Testis (tissue), 2 donors: ENCODE measurements around the gene BTN2A1.
"Not testable (repeated sequence)": the region's sequence is repeated elsewhere in the genome, so short reads cannot be mapped to it uniquely, and the experiment has no call there.

Source experiments
- POLR2A ChIP-seq: fragments of 450-650 bp; IDR thresholded peaks from one replicate; pipeline ENCODE4 v1.6.1; 2017; ENCODE audit warnings: antibody characterized with exemption, mild to moderate bottlenecking, moderate library complexity
- TF ChIP-seq, protein P1 (sequence below), 3 experiments: fragments of 450-650 bp in 2 of 3; fragments of 200-600 bp in 1 of 3; sonication (generic) in 1 of 3; IDR thresholded peaks; one replicate each; pipeline ENCODE4 v1.5.1; 2016 to 2019; ENCODE audit warnings: antibody characterized with exemption in 3 of 3, mild to moderate bottlenecking in 2 of 3, moderate library complexity in 1 of 3

DNA sequence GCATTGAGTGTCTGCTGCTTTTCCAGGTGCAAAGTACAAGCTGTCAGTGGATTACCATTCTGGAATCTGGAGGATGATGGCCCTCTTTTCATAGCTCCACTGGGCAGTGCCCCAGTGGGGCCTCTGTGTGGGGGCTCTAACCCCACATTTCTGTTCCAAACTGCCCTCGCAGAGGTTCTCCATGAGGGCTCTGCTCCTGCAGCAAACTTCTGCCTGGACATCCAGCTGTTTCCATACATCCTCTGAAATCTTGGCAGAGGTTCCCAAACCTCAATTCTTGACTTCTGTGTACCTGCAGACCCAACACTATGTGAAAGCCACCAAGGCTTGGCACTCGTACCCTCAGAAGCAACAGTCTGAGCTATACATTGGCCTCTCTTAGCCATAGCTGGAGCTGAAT lies 39.7 kb upstream of the BTN2A1 start:
- TF ChIP-seq POLR2A, result not testable (repeated sequence)
- TF ChIP-seq, protein P1, sequence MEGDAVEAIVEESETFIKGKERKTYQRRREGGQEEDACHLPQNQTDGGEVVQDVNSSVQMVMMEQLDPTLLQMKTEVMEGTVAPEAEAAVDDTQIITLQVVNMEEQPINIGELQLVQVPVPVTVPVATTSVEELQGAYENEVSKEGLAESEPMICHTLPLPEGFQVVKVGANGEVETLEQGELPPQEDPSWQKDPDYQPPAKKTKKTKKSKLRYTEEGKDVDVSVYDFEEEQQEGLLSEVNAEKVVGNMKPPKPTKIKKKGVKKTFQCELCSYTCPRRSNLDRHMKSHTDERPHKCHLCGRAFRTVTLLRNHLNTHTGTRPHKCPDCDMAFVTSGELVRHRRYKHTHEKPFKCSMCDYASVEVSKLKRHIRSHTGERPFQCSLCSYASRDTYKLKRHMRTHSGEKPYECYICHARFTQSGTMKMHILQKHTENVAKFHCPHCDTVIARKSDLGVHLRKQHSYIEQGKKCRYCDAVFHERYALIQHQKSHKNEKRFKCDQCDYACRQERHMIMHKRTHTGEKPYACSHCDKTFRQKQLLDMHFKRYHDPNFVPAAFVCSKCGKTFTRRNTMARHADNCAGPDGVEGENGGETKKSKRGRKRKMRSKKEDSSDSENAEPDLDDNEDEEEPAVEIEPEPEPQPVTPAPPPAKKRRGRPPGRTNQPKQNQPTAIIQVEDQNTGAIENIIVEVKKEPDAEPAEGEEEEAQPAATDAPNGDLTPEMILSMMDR (IDR thresholded peaks at IDR 0.05), result not testable (repeated sequence)
